ENCODE results near the gene EXOC6B.

DNA sequence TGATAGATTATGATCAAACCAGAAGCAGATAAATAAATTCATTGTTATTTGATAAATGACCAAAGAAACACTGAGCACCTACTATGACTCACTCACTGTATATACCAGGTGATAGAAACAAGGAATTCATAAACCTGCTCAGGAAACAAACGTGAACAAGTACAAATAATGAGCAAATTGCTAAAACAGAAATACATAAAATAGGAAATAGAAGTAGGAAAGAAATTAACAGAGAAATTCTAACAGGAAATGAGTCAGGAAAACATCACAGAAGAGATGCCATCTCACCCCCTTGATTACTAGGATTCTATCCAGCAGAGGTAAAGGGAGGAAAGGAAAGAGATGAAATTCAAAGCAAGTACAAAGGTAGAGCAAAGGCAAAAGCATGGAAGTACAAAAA is 31.3 kb downstream of the EXOC6B start:
- TF ChIP-seq, protein P1, sequence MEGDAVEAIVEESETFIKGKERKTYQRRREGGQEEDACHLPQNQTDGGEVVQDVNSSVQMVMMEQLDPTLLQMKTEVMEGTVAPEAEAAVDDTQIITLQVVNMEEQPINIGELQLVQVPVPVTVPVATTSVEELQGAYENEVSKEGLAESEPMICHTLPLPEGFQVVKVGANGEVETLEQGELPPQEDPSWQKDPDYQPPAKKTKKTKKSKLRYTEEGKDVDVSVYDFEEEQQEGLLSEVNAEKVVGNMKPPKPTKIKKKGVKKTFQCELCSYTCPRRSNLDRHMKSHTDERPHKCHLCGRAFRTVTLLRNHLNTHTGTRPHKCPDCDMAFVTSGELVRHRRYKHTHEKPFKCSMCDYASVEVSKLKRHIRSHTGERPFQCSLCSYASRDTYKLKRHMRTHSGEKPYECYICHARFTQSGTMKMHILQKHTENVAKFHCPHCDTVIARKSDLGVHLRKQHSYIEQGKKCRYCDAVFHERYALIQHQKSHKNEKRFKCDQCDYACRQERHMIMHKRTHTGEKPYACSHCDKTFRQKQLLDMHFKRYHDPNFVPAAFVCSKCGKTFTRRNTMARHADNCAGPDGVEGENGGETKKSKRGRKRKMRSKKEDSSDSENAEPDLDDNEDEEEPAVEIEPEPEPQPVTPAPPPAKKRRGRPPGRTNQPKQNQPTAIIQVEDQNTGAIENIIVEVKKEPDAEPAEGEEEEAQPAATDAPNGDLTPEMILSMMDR (IDR thresholded peaks at IDR 0.05), result no peak
- TF ChIP-seq POLR2A (IDR thresholded peaks at IDR 0.05) (no peak), POLR2AphosphoS5 (IDR thresholded peaks at IDR 0.05) (no peak)
